ENCODE results near the gene RNU6-1.

RNU6-1 gene

GRCh38 chr15:67863442-67863987 is 23.7 kb upstream of the RNU6-1 start:
- no peaks in the 10 kb centered on the region for H3K27me3 ChIP-seq (ENCODE audit: insufficient read depth, low read length, poor library complexity)
- peak; percentile 87 for DNase-seq
- H4K5ac ChIP-seq (ENCODE audit: low read length), result no peak overlapping the region
- peak overlapping the region; percentile 82 for H3K56ac ChIP-seq (ENCODE audit: low read length)
- H3K4me2 ChIP-seq (ENCODE audit: low read length), result peak overlapping the region; percentile 37
- no peak overlapping the region for H2BK120ac ChIP-seq (ENCODE audit: low read depth, low read length)
- WGBS (ENCODE audit: extremely low coverage, insufficient coverage, low lambda C conversion rate), result no CpG with 5 or more reads among the region's 41 CpGs
- H3K27ac ChIP-seq (ENCODE audit: low read depth, low read length), result no peak overlapping the region
- H2BK5ac ChIP-seq (ENCODE audit: low read length), result no peak overlapping the region
- H2AK5ac ChIP-seq (ENCODE audit: low read length), result no peak overlapping the region
- peak overlapping the region; percentile 65 for H3K18ac ChIP-seq (ENCODE audit: low read length)
- H3K79me2 ChIP-seq (ENCODE audit: control insufficient read depth, insufficient read depth, low read length), result no peaks in the 10 kb centered on the region
- H2BK15ac ChIP-seq (replicated peaks; ENCODE audit: low read depth), result no peak overlapping the region
- no peak overlapping the region for H3K23ac ChIP-seq (ENCODE audit: low read length)
- no peaks in the 10 kb centered on the region for H3K36me3 ChIP-seq (ENCODE audit: control insufficient read depth, insufficient read depth, low read length)
- H3K9ac ChIP-seq (ENCODE audit: low read length), result peak overlapping the region; percentile 60
- no peak overlapping the region for H4K8ac ChIP-seq (ENCODE audit: low read depth, low read length)
- H3K4ac ChIP-seq (ENCODE audit: low read depth, low read length), result no peak overlapping the region
- H3K79me1 ChIP-seq (ENCODE audit: low read length), result no peaks in the 10 kb centered on the region
- H3K4me1 ChIP-seq (ENCODE audit: control insufficient read depth, low read depth, low read length), result peaks cover 5% of the 10 kb centered on the region
- H3K4me3 ChIP-seq (ENCODE audit: low read length), result no peak overlapping the region

GRCh38 chr15:67862750-67863441 is 23.1 kb upstream of the RNU6-1 start:
- Histone ChIP-seq H2BK120ac (ENCODE audit: low read depth, low read length) (no peak overlapping the region), H2BK5ac (ENCODE audit: low read length) (no peak overlapping the region), H3K56ac (ENCODE audit: low read length) (no peak overlapping the region), H3K9ac (ENCODE audit: low read length) (no peak overlapping the region), H4K8ac (ENCODE audit: low read depth, low read length) (no peak overlapping the region), H3K4me3 (ENCODE audit: low read length) (no peak overlapping the region), H4K5ac (ENCODE audit: low read length) (no peak overlapping the region), H3K4ac (ENCODE audit: low read depth, low read length) (no peak overlapping the region), H2BK15ac (replicated peaks; ENCODE audit: low read depth) (no peak overlapping the region), H3K23ac (ENCODE audit: low read length) (no peak overlapping the region), H2AK5ac (ENCODE audit: low read length) (no peak overlapping the region), H3K18ac (ENCODE audit: low read length) (peak overlapping the region; percentile 41), H3K79me1 (ENCODE audit: low read length) (no peaks in the 10 kb centered on the region), H3K79me2 (ENCODE audit: control insufficient read depth, insufficient read depth, low read length) (no peaks in the 10 kb centered on the region), H3K27me3 (ENCODE audit: insufficient read depth, low read length, poor library complexity) (no peaks in the 10 kb centered on the region), H3K4me1 (ENCODE audit: control insufficient read depth, low read depth, low read length) (peaks cover 5% of the 10 kb centered on the region), H3K27ac (ENCODE audit: low read depth, low read length) (no peak overlapping the region), H3K36me3 (ENCODE audit: control insufficient read depth, insufficient read depth, low read length) (no peaks in the 10 kb centered on the region), H3K4me2 (ENCODE audit: low read length) (no peak overlapping the region)
- no peak for DNase-seq
- WGBS (ENCODE audit: extremely low coverage, insufficient coverage, low lambda C conversion rate), result no CpG with 5 or more reads among the region's 16 CpGs

GRCh38 chr15:67861983-67862382 is 22.1 kb upstream of the RNU6-1 start:
- no peak overlapping the region for H3K9ac ChIP-seq (ENCODE audit: low read length)
- H4K5ac ChIP-seq (ENCODE audit: low read length), result no peak overlapping the region
- no peak overlapping the region for H3K4ac ChIP-seq (ENCODE audit: low read depth, low read length)
- no peak overlapping the region for H3K4me3 ChIP-seq (ENCODE audit: low read length)
- H3K36me3 ChIP-seq (ENCODE audit: control insufficient read depth, insufficient read depth, low read length), result no peaks in the 10 kb centered on the region
- DNase-seq, result no peak
- peaks cover 5% of the 10 kb centered on the region for H3K4me1 ChIP-seq (ENCODE audit: control insufficient read depth, low read depth, low read length)
- WGBS (ENCODE audit: extremely low coverage, insufficient coverage, low lambda C conversion rate), result no CpG with 5 or more reads among the region's 3 CpGs
- no peak overlapping the region for H4K8ac ChIP-seq (ENCODE audit: low read depth, low read length)
- no peak overlapping the region for H3K56ac ChIP-seq (ENCODE audit: low read length)
- H3K23ac ChIP-seq (ENCODE audit: low read length), result no peak overlapping the region
- H2BK120ac ChIP-seq (ENCODE audit: low read depth, low read length), result no peak overlapping the region
- H3K79me2 ChIP-seq (ENCODE audit: control insufficient read depth, insufficient read depth, low read length), result no peaks in the 10 kb centered on the region
- H3K27me3 ChIP-seq (ENCODE audit: insufficient read depth, low read length, poor library complexity), result no peaks in the 10 kb centered on the region
- H2AK5ac ChIP-seq (ENCODE audit: low read length), result no peak overlapping the region
- no peak overlapping the region for H2BK15ac ChIP-seq (replicated peaks; ENCODE audit: low read depth)
- H3K27ac ChIP-seq (ENCODE audit: low read depth, low read length), result no peak overlapping the region
- no peaks in the 10 kb centered on the region for H3K79me1 ChIP-seq (ENCODE audit: low read length)
- H2BK5ac ChIP-seq (ENCODE audit: low read length), result no peak overlapping the region
- no peak overlapping the region for H3K18ac ChIP-seq (ENCODE audit: low read length)
- no peak overlapping the region for H3K4me2 ChIP-seq (ENCODE audit: low read length)

- Histone ChIP-seq H2BK5ac (ENCODE audit: low read length) (no peak overlapping the region), H4K8ac (ENCODE audit: low read depth, low read length) (no peak overlapping the region), H4K5ac (ENCODE audit: low read length) (no peak overlapping the region), H2AK5ac (ENCODE audit: low read length) (no peak overlapping the region), H3K56ac (ENCODE audit: low read length) (no peak overlapping the region), H3K79me1 (ENCODE audit: low read length) (no peaks in the 10 kb centered on the region), H3K79me2 (ENCODE audit: control insufficient read depth, insufficient read depth, low read length) (no peaks in the 10 kb centered on the region), H3K27ac (ENCODE audit: low read depth, low read length) (no peak overlapping the region), H3K9ac (ENCODE audit: low read length) (no peak overlapping the region), H3K23ac (ENCODE audit: low read length) (no peak overlapping the region), H3K36me3 (ENCODE audit: control insufficient read depth, insufficient read depth, low read length) (no peaks in the 10 kb centered on the region), H2BK120ac (ENCODE audit: low read depth, low read length) (no peak overlapping the region), H3K4me1 (ENCODE audit: control insufficient read depth, low read depth, low read length) (peaks cover 1% of the 10 kb centered on the region), H3K4me3 (ENCODE audit: low read length) (no peak overlapping the region), H3K18ac (ENCODE audit: low read length) (no peak overlapping the region), H3K4ac (ENCODE audit: low read depth, low read length) (no peak overlapping the region), H2BK15ac (replicated peaks; ENCODE audit: low read depth) (no peak overlapping the region), H3K27me3 (ENCODE audit: insufficient read depth, low read length, poor library complexity) (no peaks in the 10 kb centered on the region), H3K4me2 (ENCODE audit: low read length) (no peak overlapping the region)
- no peak for DNase-seq
- WGBS (ENCODE audit: extremely low coverage, insufficient coverage, low lambda C conversion rate), result no CpG with 5 or more reads among the region's 5 CpGs
Observed at GRCh38 chr15:67859331-67859946, 19.6 kb upstream of the RNU6-1 start.

- no peak overlapping the region for H3K4ac ChIP-seq (ENCODE audit: low read depth, low read length)
- H3K56ac ChIP-seq (ENCODE audit: low read length), result no peak overlapping the region
- H2BK120ac ChIP-seq (ENCODE audit: low read depth, low read length), result no peak overlapping the region
- H2BK5ac ChIP-seq (ENCODE audit: low read length), result no peak overlapping the region
- no peak overlapping the region for H4K5ac ChIP-seq (ENCODE audit: low read length)
- no peaks in the 10 kb centered on the region for H3K79me1 ChIP-seq (ENCODE audit: low read length)
- H2AK5ac ChIP-seq (ENCODE audit: low read length), result no peak overlapping the region
- DNase-seq, result no peak
- no peak overlapping the region for H3K27ac ChIP-seq (ENCODE audit: low read depth, low read length)
- H3K27me3 ChIP-seq (ENCODE audit: insufficient read depth, low read length, poor library complexity), result no peaks in the 10 kb centered on the region
- no peak overlapping the region for H3K4me2 ChIP-seq (ENCODE audit: low read length)
- no peak overlapping the region for H3K9ac ChIP-seq (ENCODE audit: low read length)
- no peak overlapping the region for H3K18ac ChIP-seq (ENCODE audit: low read length)
- H4K8ac ChIP-seq (ENCODE audit: low read depth, low read length), result no peak overlapping the region
- H3K4me1 ChIP-seq (ENCODE audit: control insufficient read depth, low read depth, low read length), result peaks cover 6% of the 10 kb centered on the region
- no peak overlapping the region for H3K4me3 ChIP-seq (ENCODE audit: low read length)
- WGBS (ENCODE audit: extremely low coverage, insufficient coverage, low lambda C conversion rate), result no CpG with 5 or more reads among the region's 3 CpGs
- H3K23ac ChIP-seq (ENCODE audit: low read length), result no peak overlapping the region
- H2BK15ac ChIP-seq (replicated peaks; ENCODE audit: low read depth), result no peak overlapping the region
- no peaks in the 10 kb centered on the region for H3K36me3 ChIP-seq (ENCODE audit: control insufficient read depth, insufficient read depth, low read length)
- H3K79me2 ChIP-seq (ENCODE audit: control insufficient read depth, insufficient read depth, low read length), result no peaks in the 10 kb centered on the region
Observed at GRCh38 chr15:67857220-67857619, 17.4 kb upstream of the RNU6-1 start.

Data from mesendoderm (in vitro differentiated cells).